OCI-LY3 (cell line): Measurements from ENCODE around the gene KCNQ1.

Source experiments
- H2AFZ ChIP-seq: fragments of 200-600, 300-600 bp; shearing (Covaris generic); 2 replicates; pipeline ENCODE4 v1.6.0; 2014; ENCODE audit warnings: antibody characterized with exemption, low read depth, low read length
- H3K27ac ChIP-seq: fragments of 200-600, 300-600 bp; sonication (generic); 2 replicates; pipeline ENCODE4 v1.5.1; 2014; ENCODE audit warnings: mild to moderate bottlenecking, low read length, moderate library complexity, mixed read lengths
- H3K27me3 ChIP-seq: fragments of 200-600, 300-600 bp; sonication (generic); 2 replicates; pipeline ENCODE4 v1.6.1; 2014; ENCODE audit warnings: low read depth, low read length, mixed read lengths
- H3K36me3 ChIP-seq: fragments of 200-600, 300-600 bp; sonication (generic); replicated peaks from 2 replicates; pipeline ENCODE3; 2014; ENCODE audit warnings: low read depth, low read length, mixed read lengths
- H3K4me1 ChIP-seq: fragments of 300-600, 200-600 bp; sonication (generic); 2 replicates; pipeline ENCODE4 v1.6.1; 2014; ENCODE audit warnings: low read length, mixed read lengths
- H3K4me2 ChIP-seq: fragments of 200-600, 300-600 bp; sonication (generic); 2 replicates; pipeline ENCODE4 v1.6.1; 2014; ENCODE audit warnings: low read length, mixed read lengths
- H3K4me3 ChIP-seq: fragments of 300-600, 200-600 bp; sonication (generic); 2 replicates; pipeline ENCODE4 v1.5.1; 2014; ENCODE audit warnings: antibody characterized with exemption, mild to moderate bottlenecking, low read length, moderate library complexity
- H3K79me2 ChIP-seq: fragments of 300-600, 200-600 bp; shearing (Covaris generic); 2 replicates; pipeline ENCODE4 v1.6.1; 2014; ENCODE audit warnings: mild to moderate bottlenecking, low read length, mixed read lengths
- H3K9ac ChIP-seq: fragments of 300-600, 200-600 bp; shearing (Covaris generic); 2 replicates; pipeline ENCODE4 v1.6.0; 2014; ENCODE audit warnings: mild to moderate bottlenecking, low read length, moderate library complexity
- H3K9me3 ChIP-seq: fragments of 200-600, 300-600 bp; shearing (Covaris generic); 2 replicates; pipeline ENCODE4 v1.6.1; 2014; ENCODE audit warnings: low read length, mixed read lengths; ENCODE audit not compliant: insufficient read depth
- H4K20me1 ChIP-seq: fragments of 200-600, 300-600 bp; sonication (generic); 2 replicates; pipeline ENCODE4 v1.6.1; 2016; ENCODE audit warnings: low read length, mixed read lengths; ENCODE audit not compliant: insufficient read depth
- CTCF ChIP-seq: fragments of 200-600, 300-600 bp; sonication (generic); IDR thresholded peaks from 2 replicates; pipeline ENCODE4 v1.5.1; 2014; ENCODE audit warnings: antibody characterized with exemption, low read length, low read depth
- EZH2phosphoT487 ChIP-seq: fragments of 200-600 bp; shearing (Covaris generic); IDR thresholded peaks from 2 replicates; pipeline ENCODE4 v1.6.1; 2018; ENCODE audit warnings: antibody characterized with exemption, mixed run types, low read depth

The KCNQ1 gene

GRCh38 chr11:2524446-2525165, 79.8 kb downstream of the KCNQ1 start:
- Histone ChIP-seq H3K9ac (no peak overlapping the region), H3K9me3 (no peaks in the 10 kb centered on the region), H4K20me1 (no peaks in the 10 kb centered on the region), H3K27me3 (no peaks in the 10 kb centered on the region), H3K79me2 (no peaks in the 10 kb centered on the region), H3K27ac (no peak overlapping the region), H3K4me1 (peaks cover 10% of the 10 kb centered on the region; the same call in 1 of the 2 replicates), H3K4me2 (no peak overlapping the region), H3K4me3 (no peak overlapping the region), H2AFZ (no peak overlapping the region), H3K36me3 (no peaks in the 10 kb centered on the region)
- TF ChIP-seq CTCF: no peak
- TF ChIP-seq EZH2phosphoT487: no peak

GRCh38 chr11:2525166-2525861, 80.5 kb downstream of the KCNQ1 start:
- peaks cover 10% of the 10 kb centered on the region; the same call in 1 of the 2 replicates for H3K4me1 ChIP-seq
- no peak overlapping the region for H3K27ac ChIP-seq
- no peak overlapping the region for H3K9ac ChIP-seq
- H3K36me3 ChIP-seq: no peaks in the 10 kb centered on the region
- TF ChIP-seq CTCF (no peak), EZH2phosphoT487 (no peak)
- H3K4me3 ChIP-seq: no peak overlapping the region
- H3K27me3 ChIP-seq: no peaks in the 10 kb centered on the region; the same call in 1 of the 2 replicates
- no peak overlapping the region for H3K4me2 ChIP-seq
- no peaks in the 10 kb centered on the region for H3K79me2 ChIP-seq
- no peaks in the 10 kb centered on the region for H3K9me3 ChIP-seq
- H4K20me1 ChIP-seq: no peaks in the 10 kb centered on the region
- H2AFZ ChIP-seq: no peak overlapping the region

GRCh38 chr11:2525941-2526807, 81.4 kb downstream of the KCNQ1 start:
- Histone ChIP-seq H4K20me1 (no peaks in the 10 kb centered on the region), H3K9me3 (no peaks in the 10 kb centered on the region), H3K27ac (no peak overlapping the region), H3K4me2 (peak overlapping the region; percentile 75), H3K9ac (peak overlapping the region; percentile 37; the same call in 1 of the 2 replicates), H3K79me2 (no peaks in the 10 kb centered on the region), H2AFZ (no peak overlapping the region), H3K36me3 (no peaks in the 10 kb centered on the region), H3K27me3 (no peaks in the 10 kb centered on the region; the same call in 1 of the 2 replicates), H3K4me1 (peaks cover 10% of the 10 kb centered on the region; the same call in 1 of the 2 replicates), H3K4me3 (peak overlapping the region; percentile 57)
- no peak for TF ChIP-seq EZH2phosphoT487
- TF ChIP-seq CTCF: no peak
